OCI-LY3 (cell line): ENCODE measurements around the gene PRIMA1.

Experiments
- H2AFZ ChIP-seq: fragments of 200-600, 300-600 bp; shearing (Covaris generic); 2 replicates; pipeline ENCODE4 v1.6.0; 2014; ENCODE audit warnings: antibody characterized with exemption, low read depth, low read length
- H3K27ac ChIP-seq: fragments of 200-600, 300-600 bp; sonication (generic); 2 replicates; pipeline ENCODE4 v1.5.1; 2014; ENCODE audit warnings: mild to moderate bottlenecking, low read length, moderate library complexity, mixed read lengths
- H3K27me3 ChIP-seq: fragments of 200-600, 300-600 bp; sonication (generic); 2 replicates; pipeline ENCODE4 v1.6.1; 2014; ENCODE audit warnings: low read depth, low read length, mixed read lengths
- H3K36me3 ChIP-seq: fragments of 200-600, 300-600 bp; sonication (generic); replicated peaks from 2 replicates; pipeline ENCODE3; 2014; ENCODE audit warnings: low read depth, low read length, mixed read lengths
- H3K4me1 ChIP-seq: fragments of 300-600, 200-600 bp; sonication (generic); 2 replicates; pipeline ENCODE4 v1.6.1; 2014; ENCODE audit warnings: low read length, mixed read lengths
- H3K4me2 ChIP-seq: fragments of 200-600, 300-600 bp; sonication (generic); 2 replicates; pipeline ENCODE4 v1.6.1; 2014; ENCODE audit warnings: low read length, mixed read lengths
- H3K4me3 ChIP-seq: fragments of 300-600, 200-600 bp; sonication (generic); 2 replicates; pipeline ENCODE4 v1.5.1; 2014; ENCODE audit warnings: antibody characterized with exemption, mild to moderate bottlenecking, low read length, moderate library complexity
- H3K79me2 ChIP-seq: fragments of 300-600, 200-600 bp; shearing (Covaris generic); 2 replicates; pipeline ENCODE4 v1.6.1; 2014; ENCODE audit warnings: mild to moderate bottlenecking, low read length, mixed read lengths
- H3K9ac ChIP-seq: fragments of 300-600, 200-600 bp; shearing (Covaris generic); 2 replicates; pipeline ENCODE4 v1.6.0; 2014; ENCODE audit warnings: mild to moderate bottlenecking, low read length, moderate library complexity
- H3K9me3 ChIP-seq: fragments of 200-600, 300-600 bp; shearing (Covaris generic); 2 replicates; pipeline ENCODE4 v1.6.1; 2014; ENCODE audit warnings: low read length, mixed read lengths; ENCODE audit not compliant: insufficient read depth
- H4K20me1 ChIP-seq: fragments of 200-600, 300-600 bp; sonication (generic); 2 replicates; pipeline ENCODE4 v1.6.1; 2016; ENCODE audit warnings: low read length, mixed read lengths; ENCODE audit not compliant: insufficient read depth
- EZH2phosphoT487 ChIP-seq: fragments of 200-600 bp; shearing (Covaris generic); IDR thresholded peaks from 2 replicates; pipeline ENCODE4 v1.6.1; 2018; ENCODE audit warnings: antibody characterized with exemption, mixed run types, low read depth
- TF ChIP-seq, protein P1 (sequence below): fragments of 200-600, 300-600 bp; sonication (generic); IDR thresholded peaks from 2 replicates; pipeline ENCODE4 v1.5.1; 2014; ENCODE audit warnings: antibody characterized with exemption, low read length, low read depth

The PRIMA1 gene

GRCh38 chr14:93686268-93686667 is 102.0 kb downstream of the PRIMA1 start:
- TF ChIP-seq, protein P1, sequence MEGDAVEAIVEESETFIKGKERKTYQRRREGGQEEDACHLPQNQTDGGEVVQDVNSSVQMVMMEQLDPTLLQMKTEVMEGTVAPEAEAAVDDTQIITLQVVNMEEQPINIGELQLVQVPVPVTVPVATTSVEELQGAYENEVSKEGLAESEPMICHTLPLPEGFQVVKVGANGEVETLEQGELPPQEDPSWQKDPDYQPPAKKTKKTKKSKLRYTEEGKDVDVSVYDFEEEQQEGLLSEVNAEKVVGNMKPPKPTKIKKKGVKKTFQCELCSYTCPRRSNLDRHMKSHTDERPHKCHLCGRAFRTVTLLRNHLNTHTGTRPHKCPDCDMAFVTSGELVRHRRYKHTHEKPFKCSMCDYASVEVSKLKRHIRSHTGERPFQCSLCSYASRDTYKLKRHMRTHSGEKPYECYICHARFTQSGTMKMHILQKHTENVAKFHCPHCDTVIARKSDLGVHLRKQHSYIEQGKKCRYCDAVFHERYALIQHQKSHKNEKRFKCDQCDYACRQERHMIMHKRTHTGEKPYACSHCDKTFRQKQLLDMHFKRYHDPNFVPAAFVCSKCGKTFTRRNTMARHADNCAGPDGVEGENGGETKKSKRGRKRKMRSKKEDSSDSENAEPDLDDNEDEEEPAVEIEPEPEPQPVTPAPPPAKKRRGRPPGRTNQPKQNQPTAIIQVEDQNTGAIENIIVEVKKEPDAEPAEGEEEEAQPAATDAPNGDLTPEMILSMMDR = no peak
- TF ChIP-seq EZH2phosphoT487 = no peak
- Histone ChIP-seq H3K9me3 (no peaks in the 10 kb centered on the region), H3K4me2 (no peak overlapping the region), H3K9ac (no peak overlapping the region), H3K27ac (no peak overlapping the region), H3K79me2 (no peaks in the 10 kb centered on the region), H3K4me1 (no peaks in the 10 kb centered on the region), H3K36me3 (no peaks in the 10 kb centered on the region), H3K4me3 (no peak overlapping the region), H3K27me3 (peaks cover 19% of the 10 kb centered on the region), H2AFZ (no peak overlapping the region), H4K20me1 (no peaks in the 10 kb centered on the region)

DNA sequence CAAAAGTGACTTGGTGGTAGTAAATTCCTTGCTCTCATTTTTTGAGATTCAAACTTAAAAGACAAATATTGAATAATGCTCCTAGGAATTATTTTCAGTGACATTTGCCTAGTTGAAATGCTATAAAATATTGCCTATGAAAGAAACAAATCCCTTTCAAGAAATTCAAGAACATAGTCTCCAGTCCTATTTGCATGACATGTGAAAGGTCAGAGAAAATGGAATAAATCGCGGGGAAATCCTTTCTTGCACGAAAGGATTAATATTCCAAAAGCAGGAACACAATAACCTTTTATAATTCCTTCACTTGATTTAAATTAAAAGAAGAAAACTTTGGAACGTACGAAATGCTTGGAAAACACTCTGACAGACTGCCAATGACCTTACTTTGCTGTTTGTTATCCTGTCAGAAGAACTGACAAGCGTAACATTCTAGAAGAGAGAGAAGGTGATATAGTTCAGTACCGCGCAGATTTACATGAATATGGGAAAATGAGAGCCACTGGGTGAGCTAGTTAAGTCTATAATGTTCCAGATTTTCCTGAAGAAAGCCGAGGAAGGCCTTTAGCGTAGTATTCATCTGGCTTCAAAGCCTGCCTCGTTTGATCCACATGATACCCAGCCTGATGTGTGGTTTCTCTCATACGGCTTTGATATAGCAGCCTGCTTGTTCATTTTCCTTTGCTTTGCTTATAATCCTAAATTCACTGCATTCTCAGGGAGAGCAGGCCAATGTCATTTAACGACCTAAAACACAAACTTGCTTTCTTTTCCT is 103.0 kb downstream of the PRIMA1 start:
- Histone ChIP-seq H4K20me1 (no peaks in the 10 kb centered on the region), H3K9ac (no peak overlapping the region), H3K9me3 (no peaks in the 10 kb centered on the region), H3K79me2 (no peaks in the 10 kb centered on the region), H3K4me3 (no peak overlapping the region), H3K4me2 (no peak overlapping the region), H3K36me3 (no peaks in the 10 kb centered on the region), H3K27me3 (peaks cover 19% of the 10 kb centered on the region), H3K27ac (no peak overlapping the region), H3K4me1 (no peaks in the 10 kb centered on the region), H2AFZ (no peak overlapping the region)
- TF ChIP-seq, protein P1 = no peak
- TF ChIP-seq EZH2phosphoT487 = no peak

- no peak overlapping the region for H3K4me2 ChIP-seq
- no peak overlapping the region for H3K9ac ChIP-seq
- no peak overlapping the region for H3K27ac ChIP-seq
- no peaks in the 10 kb centered on the region for H3K36me3 ChIP-seq
- H3K79me2 ChIP-seq = no peaks in the 10 kb centered on the region
- no peaks in the 10 kb centered on the region for H3K4me1 ChIP-seq
- no peak overlapping the region for H2AFZ ChIP-seq
- H3K27me3 ChIP-seq = peaks cover 9% of the 10 kb centered on the region
- no peaks in the 10 kb centered on the region for H4K20me1 ChIP-seq
- no peak overlapping the region for H3K4me3 ChIP-seq
- no peak for TF ChIP-seq EZH2phosphoT487
- TF ChIP-seq, protein P1 = no peak
- no peaks in the 10 kb centered on the region for H3K9me3 ChIP-seq
Observed at GRCh38 chr14:93683226-93683625, 105.1 kb downstream of the PRIMA1 start.

DNA sequence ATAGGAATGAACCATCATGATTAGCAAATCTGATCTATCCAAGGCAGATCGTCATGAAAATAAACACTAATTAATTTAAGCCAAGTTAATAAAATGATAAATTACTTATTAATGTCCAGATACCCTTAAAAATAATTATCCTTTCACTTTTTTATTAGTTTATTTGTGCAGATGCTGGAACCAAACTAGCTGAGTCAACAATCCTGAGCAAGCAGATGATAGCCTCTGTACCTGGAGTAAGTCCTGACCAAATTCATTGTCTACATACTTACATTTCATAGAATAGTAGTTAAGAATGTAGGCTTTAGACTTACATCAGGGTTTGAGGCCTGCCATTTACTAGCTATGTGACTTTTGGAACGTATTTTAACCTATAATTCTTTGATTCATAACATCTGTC is 105.8 kb downstream of the PRIMA1 start:
- Histone ChIP-seq H3K4me3 (no peak overlapping the region), H3K79me2 (no peaks in the 10 kb centered on the region), H3K4me2 (no peak overlapping the region), H3K9ac (no peak overlapping the region), H4K20me1 (no peaks in the 10 kb centered on the region), H3K27me3 (peaks cover 1% of the 10 kb centered on the region; the same call in 1 of the 2 replicates), H2AFZ (no peak overlapping the region), H3K36me3 (no peaks in the 10 kb centered on the region), H3K27ac (no peak overlapping the region), H3K4me1 (no peaks in the 10 kb centered on the region), H3K9me3 (no peaks in the 10 kb centered on the region)
- TF ChIP-seq EZH2phosphoT487 = no peak
- TF ChIP-seq, protein P1 = no peak
